ENCODE measurements around the gene KIAA0930.

Gene KIAA0930

GRCh38 chr22:45235851-45236342 is 4.8 kb downstream of the KIAA0930 start:
- no peak for DNase-seq

- DNase-seq: no peak
Measured at GRCh38 chr22:45235101-45235777, 5.5 kb downstream of the KIAA0930 start.

DNA sequence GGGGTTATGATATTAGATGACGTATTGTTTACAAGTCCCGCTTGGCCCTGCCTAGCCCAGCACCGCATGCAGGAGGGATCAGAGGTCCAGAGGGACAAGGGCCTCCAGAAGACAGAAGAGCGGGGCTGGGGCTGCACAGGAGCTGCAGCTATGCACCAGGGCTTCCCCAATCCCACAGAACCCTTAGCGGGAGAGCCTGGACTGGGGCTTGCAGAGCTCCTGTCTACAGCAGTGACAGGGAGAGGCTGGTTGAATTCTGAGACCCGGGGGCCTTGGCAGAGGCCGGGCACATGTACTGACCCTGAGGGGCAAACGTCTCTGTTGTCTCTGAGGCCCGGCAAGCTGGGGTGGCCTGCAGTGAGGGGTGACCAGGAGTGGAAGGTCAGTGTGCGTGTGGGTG is 6.9 kb downstream of the KIAA0930 start:
- no peak for DNase-seq

DNA sequence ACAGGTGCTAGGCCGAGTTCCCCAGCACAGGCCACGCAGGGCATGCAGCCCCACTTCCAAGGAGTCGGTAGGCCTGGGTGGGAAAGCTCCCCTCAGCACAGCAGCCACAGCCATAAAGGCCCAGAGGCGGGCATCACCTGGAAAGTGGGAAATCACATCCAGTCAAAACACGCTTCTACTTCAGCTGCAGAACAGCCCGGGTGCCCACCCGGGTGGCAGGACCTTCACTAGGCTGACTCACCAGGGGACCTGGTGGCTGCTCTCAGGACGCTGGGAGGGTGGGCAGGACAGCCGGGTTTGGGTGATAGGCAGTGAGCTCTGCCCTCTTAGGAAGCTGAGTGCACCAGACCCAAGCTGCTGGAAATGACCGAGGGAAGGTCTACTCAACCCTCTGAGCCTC is 7.3 kb downstream of the KIAA0930 start:
- no peak for DNase-seq

- no peak for DNase-seq
Measured at GRCh38 chr22:45231293-45231692, 9.4 kb downstream of the KIAA0930 start.

- no peak for DNase-seq
Measured at GRCh38 chr22:45230026-45230721, 10.5 kb downstream of the KIAA0930 start.

DNA sequence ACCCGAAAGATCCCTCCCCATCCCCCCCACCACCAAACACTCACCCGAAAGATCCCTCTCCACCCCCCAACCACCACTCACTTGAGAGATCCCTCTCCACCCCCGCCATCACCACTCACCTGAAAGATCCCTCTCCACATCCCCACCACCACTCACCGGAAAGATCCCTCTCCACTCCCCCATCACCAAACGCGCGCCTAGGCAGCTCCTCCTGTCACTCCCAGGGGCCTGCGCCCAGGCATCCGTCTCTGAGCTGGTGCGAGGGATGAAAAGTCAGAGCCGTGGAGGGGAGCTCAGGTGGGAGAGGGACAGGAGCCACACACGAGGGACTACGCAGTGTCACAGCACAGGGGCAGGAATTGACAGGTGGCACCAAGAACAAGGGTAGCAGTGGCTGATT is 11.5 kb downstream of the KIAA0930 start:
- no peak for DNase-seq

DNA sequence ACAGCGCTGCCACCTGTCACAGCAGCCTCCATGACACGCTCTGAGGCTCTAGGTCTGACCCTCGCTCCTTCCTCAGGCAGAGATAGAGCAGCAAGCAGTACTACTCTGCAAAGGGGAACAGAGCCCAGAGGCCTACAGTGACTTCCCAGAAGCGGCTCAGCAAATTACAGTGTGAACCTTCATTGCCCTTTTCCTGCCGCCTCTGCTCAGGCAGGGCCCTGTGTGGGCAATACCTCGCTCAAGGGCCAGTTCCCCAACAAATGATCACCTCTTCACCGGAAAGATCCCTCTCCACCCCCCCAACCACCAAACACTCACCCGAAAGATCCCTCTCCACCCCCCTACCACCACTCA is 12.3 kb downstream of the KIAA0930 start:
- no peak for DNase-seq

- no peak for DNase-seq
Measured at GRCh38 chr22:45227645-45228400, 12.9 kb downstream of the KIAA0930 start.

GRCh38 chr22:45226503-45227186 is 14.0 kb downstream of the KIAA0930 start:
- DNase-seq: no peak

- DNase-seq: no peak
Measured at GRCh38 chr22:45225732-45226502, 14.8 kb downstream of the KIAA0930 start.

DNA sequence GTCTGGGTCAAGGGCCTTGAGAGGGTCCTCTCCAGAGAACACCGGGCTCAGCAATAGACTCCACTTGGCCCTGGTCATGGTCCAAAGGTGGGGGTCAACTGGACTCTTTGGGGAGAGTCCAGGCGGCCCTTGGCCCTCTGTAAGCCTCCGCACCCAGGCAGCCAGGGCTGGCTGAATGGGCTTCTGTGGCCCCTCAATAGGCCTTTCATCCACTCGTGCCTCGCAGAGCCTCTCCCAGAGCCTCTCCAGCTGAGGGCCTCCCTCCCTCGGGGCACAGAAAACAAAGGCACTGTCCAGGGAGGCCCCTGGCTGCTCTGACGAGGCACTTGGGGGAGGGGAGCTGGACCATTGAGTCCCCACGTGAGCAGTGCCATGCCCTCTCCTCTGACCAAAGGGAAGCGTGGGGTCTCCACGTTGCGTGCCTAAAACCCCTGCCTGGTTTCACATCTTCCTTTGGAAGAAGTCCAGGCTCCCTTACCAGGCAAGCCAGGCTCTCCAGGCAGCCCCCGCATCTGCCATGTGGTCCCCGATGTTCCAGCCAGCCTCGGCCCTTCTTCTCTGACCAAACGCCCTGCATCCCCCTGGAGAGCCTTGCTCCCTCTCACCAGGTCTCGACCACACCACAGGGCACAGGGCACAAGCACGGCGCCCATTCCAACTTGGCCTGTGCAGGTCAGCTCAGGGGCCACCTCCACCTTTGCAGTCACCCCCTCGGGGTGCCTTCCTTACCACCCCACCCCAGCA is 15.5 kb downstream of the KIAA0930 start:
- no peak for DNase-seq

DNA sequence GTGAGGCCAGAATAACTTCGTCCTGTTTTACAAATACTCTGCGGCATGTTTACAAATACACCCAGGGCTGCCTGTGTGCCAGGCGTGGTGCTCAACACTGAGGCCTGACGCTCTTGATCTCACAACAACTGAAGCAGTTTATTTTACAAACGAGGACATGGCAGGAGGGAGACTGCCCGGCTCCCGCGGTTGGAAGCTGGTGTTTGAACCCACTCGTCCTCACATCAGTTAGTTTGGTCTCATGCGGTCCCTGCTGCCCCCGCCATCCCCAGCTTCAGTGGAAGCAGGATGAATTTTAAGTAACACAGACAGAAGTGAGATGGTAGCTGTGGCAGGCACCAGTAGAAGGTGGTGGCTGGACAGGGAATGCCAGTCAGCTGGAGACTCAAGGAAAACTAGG is 16.4 kb downstream of the KIAA0930 start:
- no peak for DNase-seq

DNA sequence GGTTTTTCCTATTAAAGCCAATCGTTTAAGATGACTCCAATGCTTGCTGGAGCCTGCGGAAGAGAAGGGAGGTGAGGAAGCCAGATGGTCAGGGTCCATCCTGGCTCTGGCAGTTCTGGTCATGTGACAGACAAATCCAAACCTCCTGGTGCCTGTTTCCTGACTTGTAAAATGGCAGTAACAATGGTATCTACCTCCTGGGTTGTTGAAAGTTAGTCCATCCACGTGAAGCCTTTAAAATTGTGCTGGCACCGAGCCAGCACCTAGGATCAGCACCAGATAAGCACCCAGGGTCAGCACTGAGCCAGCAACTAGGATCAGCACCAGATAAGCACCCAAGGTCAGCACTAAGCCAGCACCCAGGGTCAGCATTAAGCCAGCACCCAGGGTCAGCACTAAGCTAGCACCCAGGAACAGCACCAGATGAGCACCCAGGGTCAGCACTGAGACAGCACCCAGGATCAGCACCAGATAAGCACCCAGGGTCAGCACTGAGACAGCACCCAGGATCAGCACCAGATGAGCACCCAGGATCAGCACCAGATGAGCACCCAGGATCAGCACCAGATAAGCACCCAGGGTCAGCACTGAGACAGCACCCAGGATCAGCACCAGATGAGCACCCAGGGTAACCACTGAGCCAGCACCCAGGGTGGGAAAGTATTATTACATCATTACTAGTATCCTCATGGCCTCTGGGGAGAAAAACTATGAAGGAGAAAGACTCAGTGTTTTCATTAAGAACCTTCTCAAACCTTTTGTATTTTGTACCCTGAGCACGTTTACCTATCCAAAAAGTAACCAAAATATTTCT is 17.2 kb downstream of the KIAA0930 start:
- no peak for DNase-seq

DNA sequence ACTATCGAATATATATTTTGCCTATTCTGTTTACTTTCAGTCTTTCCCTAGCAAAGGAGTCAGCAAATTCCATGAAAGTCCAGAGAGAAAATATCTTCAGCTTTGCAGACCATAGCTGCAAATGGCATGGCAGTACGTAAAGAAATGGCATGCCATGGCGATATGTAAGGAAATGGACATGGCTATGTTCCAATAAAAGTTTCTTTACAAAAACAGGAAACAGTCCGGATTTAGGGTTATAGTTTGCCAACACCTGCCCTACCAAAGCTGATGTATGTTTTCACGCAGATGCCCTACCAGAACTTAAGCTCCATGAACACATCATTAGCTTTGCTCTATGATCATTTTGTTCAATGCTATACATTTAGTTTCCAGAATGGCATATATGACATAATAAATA is 19.5 kb downstream of the KIAA0930 start:
- DNase-seq: no peak

- no peak for DNase-seq
Measured at GRCh38 chr22:45218976-45219375, 21.7 kb downstream of the KIAA0930 start.

DNA sequence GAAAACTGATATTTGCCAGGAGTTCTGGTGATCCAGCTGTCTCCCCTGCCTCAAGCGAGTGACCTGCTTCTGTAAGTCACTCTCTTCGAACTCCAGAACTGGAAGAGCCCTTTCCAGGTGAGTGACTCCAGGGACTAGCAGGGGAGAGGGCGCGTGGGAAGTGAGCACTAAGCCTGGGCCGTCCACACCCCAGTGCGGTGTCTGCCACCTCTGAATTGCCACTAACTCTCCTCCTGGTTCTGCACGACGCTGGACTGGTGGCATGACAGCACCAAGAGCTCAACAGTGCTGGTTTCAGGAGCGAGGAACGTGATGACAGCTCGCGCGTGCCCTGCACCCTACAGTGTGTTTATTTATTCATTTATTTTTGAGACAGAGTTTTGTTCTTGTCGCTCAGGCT is 22.9 kb downstream of the KIAA0930 start:
- no peak for DNase-seq

DNA sequence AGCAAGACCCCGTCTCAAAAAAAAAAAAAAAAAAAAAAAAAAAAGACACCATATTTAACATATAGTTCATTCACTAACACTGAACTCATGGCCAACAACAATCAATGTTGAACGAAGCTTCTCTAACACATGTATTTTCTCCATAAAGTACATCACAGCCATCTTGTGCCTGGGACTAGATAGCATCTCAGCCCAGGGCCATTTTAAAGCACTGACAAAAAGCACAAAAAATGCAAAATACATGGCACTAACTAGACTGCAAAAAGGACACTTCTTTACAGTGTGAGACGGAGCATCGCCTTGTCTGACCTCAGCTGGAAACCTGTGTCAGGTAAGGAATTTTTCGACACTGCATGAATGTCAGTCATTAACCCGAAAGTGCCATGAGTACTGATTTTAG is 23.3 kb downstream of the KIAA0930 start:
- no peak for DNase-seq

DNA sequence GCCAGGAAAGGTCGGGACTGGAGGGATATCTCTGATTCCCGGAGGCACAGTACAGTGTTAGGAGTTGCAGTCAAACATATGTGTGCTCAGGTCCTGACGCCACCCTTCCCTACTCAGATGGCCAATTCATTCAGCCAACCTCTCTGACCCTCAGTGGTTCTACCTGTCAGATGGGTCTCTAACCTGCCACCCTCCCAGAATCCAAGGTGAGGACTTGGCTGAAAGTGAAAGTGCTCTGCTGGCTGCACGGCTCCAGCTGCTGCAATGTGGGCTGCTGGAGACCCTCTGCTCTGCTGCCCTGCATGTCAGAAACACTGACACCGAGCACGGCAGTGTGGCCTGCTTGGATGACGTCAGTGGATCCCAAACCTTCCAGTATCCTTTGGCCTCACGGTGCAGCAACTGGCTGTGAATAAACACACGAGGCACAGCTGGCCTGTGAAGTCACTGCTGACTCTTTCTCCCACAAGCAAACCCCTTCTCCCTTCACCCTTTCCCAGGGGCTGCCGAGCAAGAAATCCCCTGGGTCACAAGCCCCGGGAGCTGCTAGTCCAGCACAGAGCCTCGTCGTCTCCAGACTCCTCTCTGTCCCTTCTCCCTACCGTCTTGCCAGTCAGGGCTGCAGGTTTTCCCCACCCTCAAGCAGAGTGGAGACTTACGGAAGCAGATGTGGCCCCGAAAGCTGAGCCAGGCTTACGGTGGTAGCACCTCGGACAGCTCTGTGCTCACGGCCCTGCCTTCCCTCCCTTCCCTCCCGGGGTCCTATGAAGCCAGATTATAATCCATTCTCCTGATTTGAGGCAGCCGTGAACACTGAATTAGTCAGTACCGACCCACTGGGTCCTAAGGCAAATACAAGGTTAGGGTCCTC is 24.3 kb downstream of the KIAA0930 start:
- no peak for DNase-seq
